ENCODE data around the gene NAPA. TPM values are rescaled to one million over a fixed set of nuclear protein-coding genes. Genes with fewer than 3 reads are reported as not detected.
A peak's percentile ranks its signal among the peaks of the same experiment; 100 is the strongest.

Gene NAPA
- total RNA-seq, 4 donors from 2014 or later: 106 to 178 (median 125) TPM

DNA sequence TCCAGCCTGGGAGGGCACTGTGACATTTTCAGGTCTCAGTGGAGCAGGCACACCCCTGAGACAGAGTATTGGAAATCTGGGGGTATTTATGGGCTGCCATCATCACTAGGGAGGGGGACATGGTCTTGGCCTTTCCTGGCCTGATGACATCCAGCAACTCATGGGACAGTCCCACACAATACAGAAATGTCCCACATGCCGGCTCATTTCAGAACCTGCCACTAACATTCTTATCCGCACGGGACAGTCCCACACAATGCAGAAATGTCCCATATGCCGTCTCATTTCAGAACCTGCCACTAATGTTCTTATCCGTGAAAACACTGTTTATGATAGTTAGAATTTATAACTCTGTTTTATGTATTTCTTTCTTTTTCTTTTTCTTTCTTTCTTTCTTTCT lies 53.0 kb downstream of the NAPA start:
- Histone ChIP-seq H3K27me3 (peaks cover 0 to 89% (median 0%) of the 10 kb centered on the region in 4 donors), H3K36me3 (no peaks in the 10 kb centered on the region), H3K9me3 (no peaks in the 10 kb centered on the region), H3K4me1 (peaks cover 3 to 7% (median 6%) of the 10 kb centered on the region in 3 donors), H3K4me3 (no peak overlapping the region), H3K27ac (no peak overlapping the region)
- DNase-seq: no peak
- intact Hi-C loops (cut with DNase I): no loop called here
- 63 to 88% methylated on average over 5 of the region's 5 CpGs for WGBS, 2 donors
- TF ChIP-seq POLR2A (IDR thresholded peaks at IDR 0.05): no peak
- TF ChIP-seq, protein P1, sequence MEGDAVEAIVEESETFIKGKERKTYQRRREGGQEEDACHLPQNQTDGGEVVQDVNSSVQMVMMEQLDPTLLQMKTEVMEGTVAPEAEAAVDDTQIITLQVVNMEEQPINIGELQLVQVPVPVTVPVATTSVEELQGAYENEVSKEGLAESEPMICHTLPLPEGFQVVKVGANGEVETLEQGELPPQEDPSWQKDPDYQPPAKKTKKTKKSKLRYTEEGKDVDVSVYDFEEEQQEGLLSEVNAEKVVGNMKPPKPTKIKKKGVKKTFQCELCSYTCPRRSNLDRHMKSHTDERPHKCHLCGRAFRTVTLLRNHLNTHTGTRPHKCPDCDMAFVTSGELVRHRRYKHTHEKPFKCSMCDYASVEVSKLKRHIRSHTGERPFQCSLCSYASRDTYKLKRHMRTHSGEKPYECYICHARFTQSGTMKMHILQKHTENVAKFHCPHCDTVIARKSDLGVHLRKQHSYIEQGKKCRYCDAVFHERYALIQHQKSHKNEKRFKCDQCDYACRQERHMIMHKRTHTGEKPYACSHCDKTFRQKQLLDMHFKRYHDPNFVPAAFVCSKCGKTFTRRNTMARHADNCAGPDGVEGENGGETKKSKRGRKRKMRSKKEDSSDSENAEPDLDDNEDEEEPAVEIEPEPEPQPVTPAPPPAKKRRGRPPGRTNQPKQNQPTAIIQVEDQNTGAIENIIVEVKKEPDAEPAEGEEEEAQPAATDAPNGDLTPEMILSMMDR (IDR thresholded peaks at IDR 0.05): no peak

- Histone ChIP-seq H3K36me3 (no peaks in the 10 kb centered on the region), H3K4me1 (peaks cover 3 to 8% (median 6%) of the 10 kb centered on the region in 3 donors), H3K9me3 (peaks cover 0 to 15% (median 6%) of the 10 kb centered on the region in 3 donors), H3K4me3 (no peak overlapping the region), H3K27ac (no peak overlapping the region), H3K27me3 (peaks cover 0 to 88% (median 1%) of the 10 kb centered on the region in 4 donors)
- 85 to 86% methylated on average over 14 of the region's 14 CpGs for WGBS, 2 donors
- intact Hi-C loops (cut with DNase I): no loop called here
- TF ChIP-seq, protein P1 (IDR thresholded peaks at IDR 0.05): no peak
- TF ChIP-seq POLR2A (IDR thresholded peaks at IDR 0.05): no peak
- no peak for DNase-seq
These were observed 55.4 kb downstream of the NAPA start for GRCh38 chr19:47459477-47459876.

DNA sequence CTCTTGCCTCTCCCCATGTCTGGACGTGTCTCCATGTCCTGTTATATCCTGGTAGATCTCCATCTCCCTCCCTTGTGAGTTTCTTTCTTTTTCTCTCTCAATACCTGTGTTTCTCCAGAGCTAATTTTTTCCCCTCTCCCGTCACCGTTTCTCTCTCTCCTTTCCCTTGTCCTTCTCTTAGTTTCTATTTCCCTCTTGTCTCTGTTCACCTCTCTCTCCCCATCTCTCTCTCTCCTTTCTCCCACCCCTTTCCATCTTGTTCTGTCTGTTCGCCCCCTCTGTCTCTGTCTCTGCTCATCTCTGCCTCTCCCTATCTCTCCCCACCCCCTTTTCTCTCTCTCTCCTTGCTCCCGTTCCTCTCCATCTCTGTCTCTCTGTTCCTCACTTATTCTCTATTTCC lies 56.2 kb downstream of the NAPA start:
- peaks cover 0 to 83% (median 1%) of the 10 kb centered on the region in 4 donors for H3K27me3 ChIP-seq
- 22 to 24% methylated on average over 5 of the region's 5 CpGs for WGBS, 2 donors
- no peak overlapping the region for H3K27ac ChIP-seq
- peaks cover 0 to 15% (median 6%) of the 10 kb centered on the region in 3 donors for H3K9me3 ChIP-seq
- H3K4me3 ChIP-seq: no peak overlapping the region
- H3K36me3 ChIP-seq: no peaks in the 10 kb centered on the region
- intact Hi-C loops (cut with DNase I): no loop called here
- no peak for DNase-seq
- peaks cover 3 to 8% (median 6%) of the 10 kb centered on the region in 3 donors for H3K4me1 ChIP-seq
- TF ChIP-seq, protein P1 (IDR thresholded peaks at IDR 0.05): no peak
- no peak for TF ChIP-seq POLR2A (IDR thresholded peaks at IDR 0.05)

- Histone ChIP-seq H3K4me3 (peak overlapping the region in 1 of 4 donors; percentile 30), H3K4me1 (peaks cover 3 to 8% (median 6%) of the 10 kb centered on the region in 3 donors), H3K9me3 (peaks cover 0 to 15% (median 6%) of the 10 kb centered on the region in 3 donors), H3K27me3 (peaks cover 0 to 78% (median 1%) of the 10 kb centered on the region in 4 donors), H3K36me3 (no peaks in the 10 kb centered on the region), H3K27ac (no peak overlapping the region)
- WGBS, 2 donors: 45 to 48% methylated on average over 35 to 36 of the region's 77 CpGs
- no peak for DNase-seq
- TF ChIP-seq, protein P1 (IDR thresholded peaks at IDR 0.05): no peak
- no peak for TF ChIP-seq POLR2A (IDR thresholded peaks at IDR 0.05)
- intact Hi-C loops (cut with DNase I): no loop called here
These were observed 58.0 kb downstream of the NAPA start for GRCh38 chr19:47456721-47457474.

DNA sequence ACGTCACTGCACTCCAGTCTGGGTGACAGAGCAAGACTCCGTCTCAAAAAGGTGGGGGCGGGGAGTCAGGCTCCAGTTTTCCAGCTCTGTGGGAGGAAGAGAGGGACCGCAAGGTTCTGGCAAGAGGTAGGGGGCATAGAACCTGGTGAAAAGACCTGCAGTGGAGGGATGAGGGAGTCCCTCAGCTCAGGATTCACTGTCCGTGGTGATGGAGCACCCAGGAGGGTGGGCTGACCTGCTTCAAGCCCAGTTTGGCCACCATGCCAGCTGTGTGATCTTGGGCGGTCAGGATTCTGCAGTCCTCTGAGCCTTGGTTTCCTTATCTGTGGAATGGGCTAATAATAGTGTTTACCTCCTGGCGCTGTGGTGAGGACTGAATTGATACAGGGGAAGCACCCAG lies 64.4 kb downstream of the NAPA start:
- Histone ChIP-seq H3K27ac (no peak overlapping the region), H3K36me3 (no peaks in the 10 kb centered on the region), H3K4me3 (no peak overlapping the region), H3K27me3 (peaks cover 6 to 66% (median 10%) of the 10 kb centered on the region in 4 donors), H3K9me3 (peaks cover 0 to 1% (median 0%) of the 10 kb centered on the region in 3 donors), H3K4me1 (peaks cover 4 to 28% (median 15%) of the 10 kb centered on the region in 3 donors)
- 44 to 55% methylated on average over 3 to 6 of the region's 7 CpGs for WGBS, 2 donors
- DNase-seq: no peak
- TF ChIP-seq POLR2A (IDR thresholded peaks at IDR 0.05): no peak
- TF ChIP-seq, protein P1 (IDR thresholded peaks at IDR 0.05): no peak
- intact Hi-C loops (cut with DNase I): no loop called here
